Measurements from ENCODE around the gene STX18. TPM values are rescaled to one million over a fixed set of nuclear protein-coding genes. Genes with fewer than 3 reads are reported as not detected.

Gene STX18
- total RNA-seq, 1 experiment from 2014 or later, result 32.7 TPM

GRCh38 chr4:4529392-4529791, 12.5 kb downstream of the STX18 start:
- Mint-ChIP-seq H3K27me3 (ENCODE audit: insufficient read depth, unreplicated experiment) (no peaks in the 10 kb centered on the region), H3K36me3 (ENCODE audit: insufficient read depth, unreplicated experiment) (peaks cover 4% of the 10 kb centered on the region), H3K9me3 (ENCODE audit: unreplicated experiment) (no peaks in the 10 kb centered on the region), H3K4me1 (ENCODE audit: insufficient read depth, unreplicated experiment) (no peaks in the 10 kb centered on the region), H3K4me3 (ENCODE audit: unreplicated experiment) (no peak overlapping the region), H3K27ac (ENCODE audit: low read depth, unreplicated experiment) (no peak overlapping the region)
- ChIA-PET POLR2A (interaction anchor here (1.3 to 1.7 kb wide), 2 partner anchors 10 to 13 kb away, joined by 6 to 11 read pairs; partner anchors contain the start of gene STX18), CTCF (interaction anchor here (1.1 to 3.0 kb wide), 3 partner anchors 10 to 26 kb away, joined by 3 to 14 read pairs (median 3); no protein-coding TSS in a partner anchor)
- no peak for TF ChIP-seq CTCF (IDR thresholded peaks at IDR 0.05; ENCODE audit: unreplicated experiment)
- DNase-seq (ENCODE audit: unreplicated experiment), result no peak
- no TSS peak for BruUV-seq (replicated peaks)
- intact Hi-C loops (cut with micrococcal nuclease), result no loop called here

GRCh38 chr4:4526401-4526800, 15.4 kb downstream of the STX18 start:
- Mint-ChIP-seq H3K9me3 (ENCODE audit: unreplicated experiment) (no peaks in the 10 kb centered on the region), H3K36me3 (ENCODE audit: insufficient read depth, unreplicated experiment) (no peaks in the 10 kb centered on the region), H3K27ac (ENCODE audit: low read depth, unreplicated experiment) (no peak overlapping the region), H3K27me3 (ENCODE audit: insufficient read depth, unreplicated experiment) (no peaks in the 10 kb centered on the region), H3K4me1 (ENCODE audit: insufficient read depth, unreplicated experiment) (no peaks in the 10 kb centered on the region), H3K4me3 (ENCODE audit: unreplicated experiment) (no peak overlapping the region)
- no TSS peak for BruUV-seq (replicated peaks)
- no peak for DNase-seq (ENCODE audit: unreplicated experiment)
- TF ChIP-seq CTCF (IDR thresholded peaks at IDR 0.05; ENCODE audit: unreplicated experiment), result no peak
- CTCF ChIA-PET, result interaction anchor here (0.5 to 1.0 kb wide), 3 partner anchors 14 to 274 kb away, joined by 3 read pairs; no protein-coding TSS in a partner anchor
- intact Hi-C loops (cut with micrococcal nuclease), result no loop called here
- POLR2A ChIA-PET, result interaction anchor here (1.1 kb wide), 1 partner anchor 16 kb away, joined by 3 read pairs; no protein-coding TSS in a partner anchor

GRCh38 chr4:4524364-4524763, 17.5 kb downstream of the STX18 start:
- Mint-ChIP-seq H3K9me3 (ENCODE audit: unreplicated experiment) (no peaks in the 10 kb centered on the region), H3K4me1 (ENCODE audit: insufficient read depth, unreplicated experiment) (no peaks in the 10 kb centered on the region)
- CTCF ChIA-PET, result interaction anchor here (1.4 to 2.5 kb wide), 3 partner anchors 12 to 38 kb away, joined by 4 to 7 read pairs (median 6); no protein-coding TSS in a partner anchor

GRCh38 chr4:4521731-4522130, 20.1 kb downstream of the STX18 start:
- no peak for TF ChIP-seq CTCF (IDR thresholded peaks at IDR 0.05; ENCODE audit: unreplicated experiment)
- DNase-seq (ENCODE audit: unreplicated experiment), result no peak
- ChIA-PET CTCF (interaction anchor here (0.5 kb wide), 1 partner anchor 13 kb away, joined by 3 read pairs; no protein-coding TSS in a partner anchor), POLR2A (no interaction called here)
- Mint-ChIP-seq H3K4me1 (ENCODE audit: insufficient read depth, unreplicated experiment) (no peaks in the 10 kb centered on the region), H3K27ac (ENCODE audit: low read depth, unreplicated experiment) (no peak overlapping the region), H3K36me3 (ENCODE audit: insufficient read depth, unreplicated experiment) (no peaks in the 10 kb centered on the region), H3K9me3 (ENCODE audit: unreplicated experiment) (no peaks in the 10 kb centered on the region), H3K27me3 (ENCODE audit: insufficient read depth, unreplicated experiment) (no peaks in the 10 kb centered on the region), H3K4me3 (ENCODE audit: unreplicated experiment) (no peak overlapping the region)
- intact Hi-C loops (cut with micrococcal nuclease), result no loop called here
- no TSS peak for BruUV-seq (replicated peaks)

More at GRCh38 chr4:4524364-4524763, 17.5 kb downstream of the STX18 start:
- intact Hi-C loops (cut with micrococcal nuclease), result no loop called here
- no peaks in the 10 kb centered on the region for H3K27me3 Mint-ChIP-seq (ENCODE audit: insufficient read depth, unreplicated experiment)
- TF ChIP-seq CTCF (IDR thresholded peaks at IDR 0.05; ENCODE audit: unreplicated experiment), result no peak
- POLR2A ChIA-PET, result interaction anchor here (0.6 to 1.7 kb wide), 2 partner anchors 17 to 49 kb away, joined by 3 to 10 read pairs; partner anchors contain the start of gene STX18
- H3K27ac Mint-ChIP-seq (ENCODE audit: low read depth, unreplicated experiment), result no peak overlapping the region
- DNase-seq (ENCODE audit: unreplicated experiment), result no peak
- no peaks in the 10 kb centered on the region for H3K36me3 Mint-ChIP-seq (ENCODE audit: insufficient read depth, unreplicated experiment)
- no TSS peak for BruUV-seq (replicated peaks)
- H3K4me3 Mint-ChIP-seq (ENCODE audit: unreplicated experiment), result no peak overlapping the region
